ENCODE data around the gene MICA.

MICA gene

DNA sequence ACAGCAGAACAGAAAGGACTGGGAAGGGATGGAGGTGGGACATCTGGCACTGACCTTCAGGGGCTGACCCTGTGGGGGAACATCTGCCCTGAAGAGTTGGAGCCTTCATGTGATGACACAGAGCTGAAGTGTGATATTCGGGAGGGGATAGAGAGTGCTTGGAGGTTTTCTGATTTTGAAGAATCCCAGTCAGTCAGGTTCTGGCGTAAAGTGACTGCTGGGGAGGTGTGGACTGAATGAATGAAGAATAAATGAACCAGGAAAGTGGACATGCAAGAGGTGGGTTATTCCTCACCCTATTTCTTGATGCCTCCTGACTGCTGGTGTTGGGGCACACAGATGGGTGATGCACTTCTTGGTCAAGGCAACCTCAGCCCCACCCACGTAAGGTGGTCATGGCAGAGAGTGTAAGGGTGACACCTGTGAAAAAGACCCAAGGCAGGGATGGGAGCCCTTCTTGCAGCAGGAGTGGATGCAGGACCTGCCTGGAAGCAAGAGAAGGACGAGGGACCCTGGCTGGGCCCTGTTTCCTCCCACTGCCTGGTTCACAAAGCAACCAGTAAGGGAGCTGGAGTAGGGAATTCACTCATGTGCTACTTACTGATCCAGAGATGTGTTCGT lies 13.1 kb downstream of the MICA start:
- TF ChIP-seq, protein P1, sequence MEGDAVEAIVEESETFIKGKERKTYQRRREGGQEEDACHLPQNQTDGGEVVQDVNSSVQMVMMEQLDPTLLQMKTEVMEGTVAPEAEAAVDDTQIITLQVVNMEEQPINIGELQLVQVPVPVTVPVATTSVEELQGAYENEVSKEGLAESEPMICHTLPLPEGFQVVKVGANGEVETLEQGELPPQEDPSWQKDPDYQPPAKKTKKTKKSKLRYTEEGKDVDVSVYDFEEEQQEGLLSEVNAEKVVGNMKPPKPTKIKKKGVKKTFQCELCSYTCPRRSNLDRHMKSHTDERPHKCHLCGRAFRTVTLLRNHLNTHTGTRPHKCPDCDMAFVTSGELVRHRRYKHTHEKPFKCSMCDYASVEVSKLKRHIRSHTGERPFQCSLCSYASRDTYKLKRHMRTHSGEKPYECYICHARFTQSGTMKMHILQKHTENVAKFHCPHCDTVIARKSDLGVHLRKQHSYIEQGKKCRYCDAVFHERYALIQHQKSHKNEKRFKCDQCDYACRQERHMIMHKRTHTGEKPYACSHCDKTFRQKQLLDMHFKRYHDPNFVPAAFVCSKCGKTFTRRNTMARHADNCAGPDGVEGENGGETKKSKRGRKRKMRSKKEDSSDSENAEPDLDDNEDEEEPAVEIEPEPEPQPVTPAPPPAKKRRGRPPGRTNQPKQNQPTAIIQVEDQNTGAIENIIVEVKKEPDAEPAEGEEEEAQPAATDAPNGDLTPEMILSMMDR (IDR thresholded peaks at IDR 0.05; ENCODE audit: low read depth, low read length) = no peak

DNA sequence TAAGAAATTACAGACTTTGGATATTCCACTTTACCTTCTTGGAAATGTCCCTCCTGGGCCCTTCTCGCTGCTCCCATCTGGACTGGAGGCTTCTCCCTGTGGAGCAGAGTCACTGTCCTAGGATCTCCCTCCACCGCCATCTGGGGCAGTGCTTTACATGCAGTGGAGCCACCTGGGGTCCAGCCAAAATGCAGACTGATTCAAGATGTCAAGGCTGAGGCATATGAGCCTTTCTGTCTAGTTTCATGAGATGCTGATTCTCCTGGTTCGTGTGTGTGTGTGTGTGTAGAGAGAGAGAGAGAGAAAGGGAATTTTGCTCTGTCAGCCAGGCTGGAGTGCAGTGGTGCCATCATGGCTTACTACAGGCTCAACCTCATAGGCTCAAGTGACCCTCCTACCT lies 14.9 kb downstream of the MICA start:
- H3K4me3 ChIP-seq (ENCODE audit: low read depth, low read length) = no peak overlapping the region
- TF ChIP-seq, protein P1 (IDR thresholded peaks at IDR 0.05; ENCODE audit: low read depth, low read length) = no peak

More for the DNA sequence above, 13.1 kb downstream of the MICA start:
- H3K4me3 ChIP-seq (ENCODE audit: low read depth, low read length) = no peak overlapping the region

GRCh38 chr6:31419842-31420241 lies 16.4 kb downstream of the MICA start:
- TF ChIP-seq, protein P1 (IDR thresholded peaks at IDR 0.05; ENCODE audit: low read depth, low read length) = no peak

DNA sequence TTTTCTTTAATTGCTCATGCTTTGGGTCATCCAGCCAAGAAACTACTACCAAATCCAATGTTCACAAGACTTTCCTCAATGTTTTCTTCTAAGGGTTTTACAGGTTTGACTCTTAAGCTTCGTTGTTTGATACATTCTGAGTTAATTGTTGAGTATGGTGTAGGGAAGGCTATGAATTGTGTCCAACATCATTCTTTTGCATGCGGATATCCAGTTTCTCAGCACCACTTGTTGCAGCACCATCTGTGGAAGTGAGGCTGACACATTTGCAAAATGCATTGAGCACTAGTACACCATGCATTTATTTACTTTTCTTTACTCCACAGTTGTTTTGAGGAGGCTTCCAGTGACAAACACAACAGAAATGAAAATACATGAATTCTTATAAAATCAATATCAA lies 17.2 kb downstream of the MICA start:
- no peak overlapping the region for H3K4me3 ChIP-seq (ENCODE audit: low read depth, low read length)
- TF ChIP-seq, protein P1 (IDR thresholded peaks at IDR 0.05; ENCODE audit: low read depth, low read length) = no peak

More at GRCh38 chr6:31419842-31420241, 16.4 kb downstream of the MICA start:
- no peak overlapping the region for H3K4me3 ChIP-seq (ENCODE audit: low read depth, low read length)

- no peak overlapping the region for H3K4me3 ChIP-seq (ENCODE audit: low read depth, low read length)
- TF ChIP-seq, protein P1 (IDR thresholded peaks at IDR 0.05; ENCODE audit: low read depth, low read length) = no peak
Observed at GRCh38 chr6:31422587-31422986, 19.2 kb downstream of the MICA start.

- TF ChIP-seq, protein P1 (IDR thresholded peaks at IDR 0.05; ENCODE audit: low read depth, low read length) = no peak
Observed at GRCh38 chr6:31423550-31423949, 20.2 kb downstream of the MICA start.

GRCh38 chr6:31426395-31427354 lies 23.3 kb downstream of the MICA start:
- H3K4me3 ChIP-seq (ENCODE audit: low read depth, low read length) = no peak overlapping the region
- TF ChIP-seq, protein P1 (IDR thresholded peaks at IDR 0.05; ENCODE audit: low read depth, low read length) = no peak

More at GRCh38 chr6:31423550-31423949, 20.2 kb downstream of the MICA start:
- no peak overlapping the region for H3K4me3 ChIP-seq (ENCODE audit: low read depth, low read length)

Data from WI38 (cell line).